Measurements from ENCODE around the gene CLTC. TPM values are rescaled to one million over a fixed set of nuclear protein-coding genes. Genes with fewer than 3 reads are reported as not detected.
A peak's percentile ranks its signal among the peaks of the same experiment; 100 is the strongest.

Gene CLTC
- total RNA-seq, 1 experiment from 2014 or later, result 283 TPM

DNA sequence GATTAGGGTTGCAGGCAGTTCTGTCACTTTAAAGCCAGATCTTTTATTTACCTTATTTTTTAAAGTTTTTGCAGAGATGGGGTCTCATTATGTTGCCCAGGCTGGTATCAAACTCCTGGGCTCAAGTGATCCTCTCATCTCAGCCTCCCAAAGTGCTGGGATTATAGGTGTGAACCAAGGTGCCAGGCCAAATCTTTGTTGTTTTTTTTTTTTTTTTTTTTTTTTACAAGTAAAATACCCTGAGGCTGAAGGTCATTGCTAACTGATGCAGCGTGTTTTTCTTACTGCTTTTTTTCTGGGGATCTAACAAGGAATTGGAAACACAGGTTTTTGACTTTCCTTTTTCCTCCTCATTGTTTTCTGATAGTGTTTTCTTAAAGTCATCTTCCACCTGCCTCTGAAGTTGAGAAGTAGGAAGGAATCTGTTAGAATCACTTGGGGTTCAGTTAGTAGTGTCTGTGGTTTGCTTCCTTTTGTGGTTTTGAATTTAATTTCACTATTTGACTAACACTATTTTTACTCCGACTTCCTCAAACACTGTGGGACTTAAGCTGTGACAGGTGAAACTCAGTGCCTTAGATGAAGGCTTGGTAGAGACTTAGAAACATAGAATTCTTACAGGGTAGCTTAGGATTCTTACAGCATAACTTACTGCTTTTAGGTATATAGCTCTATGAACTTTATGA, 22.2 kb downstream of the CLTC start (continued):
- TF ChIP-seq CDX4 (CRISPR knock-in tag; IDR thresholded peaks at IDR 0.05; ENCODE audit: borderline replicate concordance), result no peak
- no peak for TF ChIP-seq HMGA2 (CRISPR knock-in tag; IDR thresholded peaks at IDR 0.05)
- TF ChIP-seq CREB1 (CRISPR knock-in tag; IDR thresholded peaks at IDR 0.05), result no peak
- no peak for TF ChIP-seq TEAD1 (CRISPR knock-in tag; IDR thresholded peaks at IDR 0.05)

DNA sequence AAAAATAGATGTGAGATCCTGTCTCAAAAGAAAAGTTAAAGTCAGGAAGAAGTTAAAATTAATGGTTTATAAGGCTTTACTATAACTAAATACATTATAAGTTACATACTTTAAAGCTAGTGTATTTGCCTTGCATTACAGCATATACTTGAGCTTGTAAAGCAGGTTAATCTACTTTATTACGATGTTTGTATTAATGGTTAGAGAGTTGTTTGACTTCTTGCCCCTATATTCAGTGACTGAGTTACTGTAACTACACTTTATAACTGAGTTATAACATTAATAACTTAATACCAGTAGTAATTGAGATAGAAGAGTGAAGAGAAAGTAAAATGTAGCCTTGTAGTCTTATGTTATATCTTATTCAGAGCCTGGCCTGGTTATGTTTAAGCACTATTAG, 22.9 kb downstream of the CLTC start:
- no peaks in the 10 kb centered on the region for H3K27me3 Mint-ChIP-seq (ENCODE audit: low read depth)
- TF ChIP-seq MXD4 (CRISPR knock-in tag; IDR thresholded peaks at IDR 0.05; ENCODE audit: borderline replicate concordance) (no peak), IRF1 (CRISPR knock-in tag; IDR thresholded peaks at IDR 0.05) (no peak), PREB (CRISPR knock-in tag; IDR thresholded peaks at IDR 0.05; ENCODE audit: borderline replicate concordance) (no peak), IRF2 (CRISPR knock-in tag; IDR thresholded peaks at IDR 0.05; ENCODE audit: borderline replicate concordance, low read depth) (no peak), ELF4 (CRISPR knock-in tag; IDR thresholded peaks at IDR 0.05; ENCODE audit: low read depth) (no peak), ZBTB43 (CRISPR knock-in tag; IDR thresholded peaks at IDR 0.05) (no peak), CTCF (IDR thresholded peaks at IDR 0.05) (no peak), RORB (CRISPR knock-in tag; IDR thresholded peaks at IDR 0.05) (no peak)
- ChIA-PET POLR2A (no interaction called here), CTCF (no interaction called here)
- ATAC-seq (no peak), DNase-seq (ENCODE audit: low spot score) (no peak)
- H3K4me3 Mint-ChIP-seq, result no peak overlapping the region
- H3K27ac Mint-ChIP-seq, result peak overlapping the region; percentile 71
- H3K4me1 Mint-ChIP-seq, result peaks cover 6% of the 10 kb centered on the region
- no peaks in the 10 kb centered on the region for H3K9me3 Mint-ChIP-seq
- peaks cover 22% of the 10 kb centered on the region for H3K36me3 Mint-ChIP-seq

DNA sequence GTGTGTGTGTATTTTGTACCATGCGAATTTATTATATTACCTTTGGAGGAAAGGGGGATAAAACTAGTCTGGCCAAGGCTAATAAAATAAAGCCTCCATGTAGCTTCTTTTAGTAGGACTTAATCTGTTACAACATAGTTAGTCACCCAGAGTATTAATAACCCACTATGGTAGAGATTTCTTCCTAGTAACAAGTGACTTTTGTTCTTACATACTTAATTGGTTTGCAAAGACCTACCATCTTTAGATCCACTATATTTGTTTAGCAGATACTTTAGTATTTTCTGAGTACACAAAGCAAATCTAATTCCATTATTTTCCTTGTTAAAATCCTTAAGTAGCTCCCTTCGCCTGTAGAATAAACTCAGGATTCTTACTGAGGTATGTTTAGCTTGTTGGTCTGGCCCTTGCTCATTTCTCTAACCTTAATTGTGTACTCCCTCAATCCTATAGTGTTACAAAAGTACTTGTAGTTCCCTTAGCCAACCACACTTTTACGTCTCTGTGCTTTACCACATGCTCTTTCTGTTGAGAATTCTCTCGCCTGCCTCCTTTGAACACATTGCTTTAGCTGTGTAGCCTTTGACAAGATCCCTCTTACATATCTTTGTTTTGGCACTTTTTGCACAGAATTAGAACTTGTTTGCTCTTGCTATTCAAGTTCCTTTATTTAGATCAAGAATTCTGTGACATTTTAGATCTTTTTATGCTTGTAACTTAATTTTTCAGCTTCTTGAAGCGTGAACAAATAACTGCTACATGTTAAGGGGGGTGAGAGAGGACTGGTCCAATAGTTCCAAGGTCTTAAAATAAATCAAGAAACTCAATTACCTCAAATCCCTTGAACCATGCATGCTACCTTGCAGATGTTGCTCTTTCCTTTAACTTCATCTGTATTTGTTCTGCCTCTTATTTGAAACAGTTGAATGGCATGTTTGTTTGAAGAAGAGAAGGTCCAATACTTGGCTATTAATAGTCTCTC, 23.8 kb downstream of the CLTC start:
- Mint-ChIP-seq H3K27ac (peak overlapping the region; percentile 38), H3K36me3 (peaks cover 31% of the 10 kb centered on the region), H3K4me1 (peaks cover 6% of the 10 kb centered on the region), H3K9me3 (no peaks in the 10 kb centered on the region), H3K27me3 (ENCODE audit: low read depth) (no peaks in the 10 kb centered on the region), H3K4me3 (no peak overlapping the region)
- CTCF ChIA-PET, result interaction anchor here (0.7 to 0.8 kb wide), 2 partner anchors 24 to 195 kb away, joined by 3 to 6 read pairs; partner anchors contain the start of gene CLTC
- ATAC-seq (peak; percentile 34; the same call in 1 of the 2 replicates), DNase-seq (ENCODE audit: low spot score) (no peak)
- POLR2A ChIA-PET, result no interaction called here
- TF ChIP-seq, protein P1, sequence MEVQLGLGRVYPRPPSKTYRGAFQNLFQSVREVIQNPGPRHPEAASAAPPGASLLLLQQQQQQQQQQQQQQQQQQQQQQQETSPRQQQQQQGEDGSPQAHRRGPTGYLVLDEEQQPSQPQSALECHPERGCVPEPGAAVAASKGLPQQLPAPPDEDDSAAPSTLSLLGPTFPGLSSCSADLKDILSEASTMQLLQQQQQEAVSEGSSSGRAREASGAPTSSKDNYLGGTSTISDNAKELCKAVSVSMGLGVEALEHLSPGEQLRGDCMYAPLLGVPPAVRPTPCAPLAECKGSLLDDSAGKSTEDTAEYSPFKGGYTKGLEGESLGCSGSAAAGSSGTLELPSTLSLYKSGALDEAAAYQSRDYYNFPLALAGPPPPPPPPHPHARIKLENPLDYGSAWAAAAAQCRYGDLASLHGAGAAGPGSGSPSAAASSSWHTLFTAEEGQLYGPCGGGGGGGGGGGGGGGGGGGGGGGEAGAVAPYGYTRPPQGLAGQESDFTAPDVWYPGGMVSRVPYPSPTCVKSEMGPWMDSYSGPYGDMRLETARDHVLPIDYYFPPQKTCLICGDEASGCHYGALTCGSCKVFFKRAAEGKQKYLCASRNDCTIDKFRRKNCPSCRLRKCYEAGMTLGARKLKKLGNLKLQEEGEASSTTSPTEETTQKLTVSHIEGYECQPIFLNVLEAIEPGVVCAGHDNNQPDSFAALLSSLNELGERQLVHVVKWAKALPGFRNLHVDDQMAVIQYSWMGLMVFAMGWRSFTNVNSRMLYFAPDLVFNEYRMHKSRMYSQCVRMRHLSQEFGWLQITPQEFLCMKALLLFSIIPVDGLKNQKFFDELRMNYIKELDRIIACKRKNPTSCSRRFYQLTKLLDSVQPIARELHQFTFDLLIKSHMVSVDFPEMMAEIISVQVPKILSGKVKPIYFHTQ (CRISPR knock-in tag; IDR thresholded peaks at IDR 0.05), result no peak
- no peak for TF ChIP-seq ELF4 (CRISPR knock-in tag; IDR thresholded peaks at IDR 0.05; ENCODE audit: low read depth)
- no peak for TF ChIP-seq GABPB1 (CRISPR knock-in tag; IDR thresholded peaks at IDR 0.05)
- TF ChIP-seq TEAD4 (CRISPR knock-in tag; IDR thresholded peaks at IDR 0.05), result no peak
- TF ChIP-seq IRF2 (CRISPR knock-in tag; IDR thresholded peaks at IDR 0.05; ENCODE audit: borderline replicate concordance, low read depth), result no peak
- no peak for TF ChIP-seq FOXP4 (CRISPR knock-in tag; IDR thresholded peaks at IDR 0.05)
- TF ChIP-seq SP1 (CRISPR knock-in tag; conservative IDR thresholded peaks at IDR 0.05), result no peak
- no peak for TF ChIP-seq CTCF (IDR thresholded peaks at IDR 0.05)

All from WTC11 (cell line).